Cardiac septum (tissue), 1 donor: Measurements from ENCODE around the gene ACTN4. TPM values are rescaled to one million over a fixed set of nuclear protein-coding genes. Genes with fewer than 3 reads are reported as not detected.
"Not testable (repeated sequence)": the region's sequence is repeated elsewhere in the genome, so short reads cannot be mapped to it uniquely, and the experiment has no call there.

Experiments used
- DNase-seq: peaks from one replicate; pipeline ENCODE4 v3.0.0-alpha.2; 2020; ENCODE audit warnings: low spot score
- intact Hi-C: fragments of 100-400 bp; cut with DNase I; formaldehyde crosslinking; loops from one replicate; pipeline ENCODE4 v1.14.0; 2022
- total RNA-seq: library from RNA; stranded (reverse); fragmentation: NEBNext Ultra II Directional; extraction: Animal tissue kit (Norgen Biotek cat#: 25700); gene quantifications from one replicate; pipeline ENCODE4 v1.2.1, GENCODE V29; 2021
- donor health status: DM: no; HTN: no; CAD: no.

Gene ACTN4
- total RNA-seq, 1 donor from 2014 or later, result 190 TPM

DNA sequence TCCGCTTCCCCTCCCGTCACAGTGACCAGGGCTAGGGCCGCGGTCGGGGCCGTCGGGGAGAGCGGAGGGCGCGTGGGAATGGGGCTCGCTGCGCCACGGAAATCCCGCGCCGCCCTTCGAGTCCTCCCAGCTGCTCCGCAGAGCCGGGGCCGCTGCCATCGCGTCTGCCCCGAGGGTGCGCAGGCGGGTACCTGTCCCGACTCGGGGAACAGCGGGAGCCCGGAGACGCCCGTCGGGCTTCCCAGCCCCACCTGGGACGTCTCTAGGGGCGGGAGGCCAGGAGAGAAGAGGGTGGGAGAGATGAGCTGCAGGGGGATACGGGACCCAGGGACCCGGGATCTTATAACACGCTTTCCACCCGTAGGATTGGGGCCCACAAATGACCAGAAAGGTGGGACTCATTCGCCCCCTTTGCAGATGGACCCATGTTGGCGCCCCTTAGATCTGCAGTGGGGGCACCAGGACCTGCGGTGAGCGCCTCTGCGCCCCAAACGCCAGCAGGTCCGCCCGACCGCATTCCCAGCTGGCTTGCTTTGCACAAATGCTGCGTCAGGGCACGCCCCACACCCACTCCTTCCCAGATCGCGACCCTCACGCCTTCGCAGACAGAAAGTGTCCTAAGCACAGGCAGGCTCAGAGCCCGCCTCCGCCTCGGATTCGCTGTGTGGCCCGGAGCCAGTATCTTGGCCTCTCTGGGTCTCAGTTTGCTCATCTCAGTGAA is 122.9 kb downstream of the ACTN4 start:
- intact Hi-C loops, result not testable (repeated sequence)

DNA sequence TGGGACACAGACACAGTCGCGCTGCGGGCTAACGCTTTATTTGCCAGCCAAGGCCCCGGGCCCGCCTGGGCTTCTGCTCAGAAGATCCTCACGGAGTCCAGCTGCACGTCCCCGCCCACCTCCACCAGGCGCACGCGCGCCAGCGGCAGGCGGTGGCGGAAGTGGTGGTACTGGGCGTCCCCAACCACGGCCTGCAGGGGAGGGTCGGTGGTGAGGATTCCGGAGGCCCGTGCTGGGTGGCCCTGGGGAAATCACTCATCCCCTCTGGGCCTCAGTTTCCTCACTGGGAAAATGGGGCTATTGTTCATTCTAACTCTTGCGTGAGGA is 123.5 kb downstream of the ACTN4 start:
- intact Hi-C loops, DNase-seq: not testable (repeated sequence)

More for the DNA sequence above, 122.9 kb downstream of the ACTN4 start:
- DNase-seq, result not testable (repeated sequence)

DNA sequence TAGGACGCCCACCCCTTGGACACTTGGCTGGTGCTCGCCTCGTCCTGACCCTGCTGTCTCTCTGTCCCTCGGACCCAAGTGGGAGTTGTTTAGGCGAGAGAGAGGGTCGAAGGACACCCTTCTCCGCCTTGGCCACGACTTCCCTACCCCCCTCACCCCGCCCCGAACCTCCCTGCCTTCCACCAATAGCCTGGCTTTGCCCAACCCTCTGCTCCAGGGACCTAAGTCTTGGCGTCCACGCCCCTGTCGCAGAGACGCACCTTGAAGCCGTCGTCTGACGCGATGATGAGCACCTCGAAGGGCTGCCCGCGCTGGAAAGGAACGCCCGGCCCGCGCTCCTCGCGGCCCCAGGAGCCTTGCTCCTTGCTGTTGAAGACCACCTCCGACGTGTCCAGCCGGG is 124.1 kb downstream of the ACTN4 start:
- DNase-seq, intact Hi-C loops: not testable (repeated sequence)

DNA sequence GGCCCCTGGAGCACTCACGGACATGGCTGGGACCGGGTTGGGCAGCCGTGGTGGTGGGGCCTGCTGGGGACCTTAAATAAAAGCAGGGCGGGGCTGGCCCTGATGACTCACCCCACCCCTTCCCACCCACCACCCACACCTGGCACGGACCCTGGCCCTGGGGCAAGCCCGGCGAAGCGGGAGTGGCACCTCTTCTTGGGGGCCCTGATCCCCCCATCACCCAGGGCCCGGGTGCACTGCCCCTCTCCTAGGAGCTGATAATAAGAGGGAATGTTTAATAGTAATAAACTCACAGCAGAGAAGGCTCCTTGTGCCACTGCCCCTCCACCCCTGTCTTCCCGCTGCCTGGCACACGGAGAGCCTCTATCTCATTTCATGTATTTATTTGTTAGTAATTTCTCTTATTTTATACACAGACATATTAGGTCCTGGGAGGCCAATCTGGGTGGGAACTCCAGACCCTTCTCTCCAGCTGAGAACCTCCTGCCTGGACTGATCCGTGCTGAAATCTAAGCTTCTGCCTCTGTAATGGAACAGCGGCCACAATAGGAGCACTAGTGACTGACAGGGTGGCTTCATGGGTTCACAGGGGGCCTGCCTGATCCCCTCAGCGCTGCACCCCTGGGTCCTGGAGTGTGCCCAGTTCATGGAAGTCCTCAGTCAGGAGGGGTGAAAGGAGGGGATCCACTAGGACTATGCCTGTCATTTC is 126.2 kb downstream of the ACTN4 start, which contains the start of gene LGALS7:
Gene LGALS7 (minus strand): TSS at position 49 of the 709 bp plus-strand sequence. CDS start 25 bp downstream, at position 24.
- no peak for DNase-seq
- intact Hi-C loops, result no loop called here

DNA sequence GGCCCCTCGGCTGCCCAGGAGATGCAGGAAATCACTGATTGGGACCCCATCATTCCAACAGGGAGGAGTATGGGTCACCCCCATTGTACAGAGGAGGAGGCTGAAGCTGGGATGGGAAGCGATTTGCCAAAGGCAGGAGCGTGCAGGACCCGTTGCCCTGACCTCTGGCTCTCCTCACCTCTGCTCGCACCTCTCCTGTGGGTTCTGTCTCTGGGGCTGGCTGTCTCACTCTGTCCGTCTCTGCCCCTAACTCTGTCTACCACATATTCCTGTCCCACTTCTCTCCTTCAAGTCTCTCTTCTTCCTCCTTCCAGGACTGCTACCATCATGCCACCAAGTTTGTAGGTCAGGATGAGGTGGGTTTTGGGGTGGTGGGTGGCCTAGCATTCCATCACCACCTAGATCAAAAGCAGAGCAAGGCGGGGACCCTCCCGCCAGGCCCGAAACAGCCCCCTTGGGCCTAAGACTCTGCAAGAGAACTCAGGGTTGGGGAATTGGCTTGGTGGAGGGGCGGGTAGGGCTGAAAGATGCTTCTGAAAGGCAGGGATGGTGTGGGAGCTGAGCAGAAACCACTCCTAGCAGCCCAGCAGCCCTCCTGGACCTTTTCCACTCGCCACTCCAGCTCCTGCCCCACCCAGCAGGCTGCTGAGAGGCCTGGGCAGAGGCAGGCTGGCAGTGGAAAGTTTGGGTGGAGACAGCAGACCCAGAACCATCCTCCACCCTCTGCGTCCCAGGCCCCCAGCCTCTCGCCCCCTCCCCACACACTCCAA is 126.9 kb downstream of the ACTN4 start:
- intact Hi-C loops, result no loop called here

DNA sequence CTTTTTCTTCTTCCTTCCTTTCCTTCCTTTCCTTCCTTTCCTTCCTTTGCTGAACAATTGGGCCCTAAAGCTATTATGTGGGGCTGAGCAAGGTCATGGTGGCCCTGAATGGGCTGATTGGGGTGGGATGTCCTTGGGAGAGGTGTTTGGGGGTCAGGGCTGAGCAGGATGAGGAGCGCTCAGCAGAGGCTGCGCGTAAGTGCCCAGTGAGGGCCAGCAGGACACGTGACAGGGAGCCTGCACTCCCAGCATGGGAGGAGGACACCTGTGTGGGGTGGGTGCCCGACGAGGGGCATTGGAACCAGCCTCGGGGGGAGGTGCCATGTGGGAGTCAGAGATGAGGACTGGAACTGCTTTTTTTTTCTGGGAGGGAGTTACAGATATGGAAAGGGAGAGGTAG is 131.3 kb downstream of the ACTN4 start:
- intact Hi-C loops, result no loop called here
- no peak for DNase-seq

More for the DNA sequence above, 126.9 kb downstream of the ACTN4 start:
- no peak for DNase-seq

DNA sequence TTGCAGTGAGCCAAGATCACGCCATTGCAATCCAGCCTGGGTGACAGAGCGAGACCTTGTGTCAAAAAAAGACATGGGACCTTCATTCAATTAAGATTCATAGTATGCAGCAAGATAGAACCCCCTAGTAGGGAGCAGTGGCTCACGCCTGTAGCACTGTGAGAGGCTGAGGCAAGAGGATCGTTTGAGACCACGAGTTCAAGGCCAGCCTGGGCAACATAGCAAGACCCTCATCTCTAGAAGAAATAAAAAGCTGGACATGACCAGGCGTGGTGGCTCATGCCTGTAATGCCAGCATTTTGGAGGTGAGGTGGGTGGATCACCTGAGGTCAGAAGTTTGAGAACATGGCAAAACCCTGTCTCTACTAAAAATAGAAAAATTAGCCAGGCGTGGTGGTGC is 133.0 kb downstream of the ACTN4 start:
- no peak for DNase-seq
- intact Hi-C loops, result no loop called here

DNA sequence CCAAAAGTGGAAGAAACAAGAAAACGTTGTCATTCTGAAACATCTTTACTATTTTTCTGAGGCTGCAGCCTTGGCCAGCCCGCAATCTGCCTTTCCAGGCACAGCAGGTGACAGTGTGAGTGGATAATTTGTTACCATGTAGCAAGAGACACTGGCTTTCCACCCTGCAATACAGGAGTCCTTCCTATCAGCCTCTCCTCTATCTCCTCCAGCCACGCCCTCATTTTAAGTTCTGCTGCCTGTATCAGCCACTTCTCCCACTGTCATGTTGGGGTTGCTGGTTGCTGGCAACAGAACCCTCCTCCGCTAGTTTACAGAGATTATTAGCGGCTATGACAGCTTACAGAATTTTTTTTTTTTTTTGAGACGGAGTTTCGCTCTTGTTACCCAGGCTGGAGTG is 133.6 kb downstream of the ACTN4 start:
- no peak for DNase-seq
- intact Hi-C loops, result no loop called here

Other genes with a start within 250 kb of the ACTN4 start
- 14.2 TPM for gene FAM98C, start 244.6 kb upstream of the ACTN4 start, total RNA-seq
- 1.5 TPM for gene RASGRP4, start 221.4 kb upstream of the ACTN4 start, total RNA-seq
- gene RYR1, start 214.0 kb upstream of the ACTN4 start, total RNA-seq, result 1.3 TPM
- gene MAP4K1, start 29.7 kb upstream of the ACTN4 start, total RNA-seq, result 1.5 TPM
- 483 TPM for gene EIF3K, start 28.5 kb upstream of the ACTN4 start, total RNA-seq
- 1.7 TPM for gene CAPN12, start 96.8 kb downstream of the ACTN4 start, total RNA-seq
- gene LGALS7, start 125.9 kb downstream of the ACTN4 start, total RNA-seq, result not detected
- gene LGALS7B, start 141.6 kb downstream of the ACTN4 start, total RNA-seq, result not detected
- gene LGALS4, start 165.3 kb downstream of the ACTN4 start, total RNA-seq, result 0.54 TPM
- 377 TPM for gene ECH1, start 184.1 kb downstream of the ACTN4 start, total RNA-seq
- gene HNRNPL, start 202.3 kb downstream of the ACTN4 start, total RNA-seq, result 136 TPM
- 2.0 TPM for gene RINL, start 230.6 kb downstream of the ACTN4 start, total RNA-seq